ENCODE results near the gene TM4SF20. TPM values are rescaled to one million over a fixed set of nuclear protein-coding genes. Genes with fewer than 3 reads are reported as not detected.

The TM4SF20 gene
- total RNA-seq, 1 experiment from 2014 or later, result not detected

- no peak for DNase-seq (ENCODE audit: low read depth)
Measured at GRCh38 chr2:227320305-227321094, 58.6 kb downstream of the TM4SF20 start.

GRCh38 chr2:227317834-227318233 lies 61.3 kb downstream of the TM4SF20 start:
- DNase-seq (ENCODE audit: low read depth), result no peak

- DNase-seq (ENCODE audit: low read depth), result no peak
Measured at GRCh38 chr2:227313310-227313709, 65.8 kb downstream of the TM4SF20 start.

- DNase-seq (ENCODE audit: low read depth), result no peak
Measured at GRCh38 chr2:227312579-227312978, 66.5 kb downstream of the TM4SF20 start.

Other genes starting within 250 kb of the TM4SF20 start
- under 0.01 and 0.15 TPM in 2 replicates for gene COL4A4, start 215.1 kb downstream of the TM4SF20 start, total RNA-seq (2014; rRNA removed; shearing (Covaris generic))
- gene COL4A3, start 214.7 kb downstream of the TM4SF20 start, total RNA-seq (2014; rRNA removed; shearing (Covaris generic)), result 0.06 TPM in 1 of 2 replicates, not detected in the other
- gene MFF, start 54.1 kb downstream of the TM4SF20 start, total RNA-seq (2014; rRNA removed; shearing (Covaris generic)), result 100 and 113 TPM in 2 replicates
- not detected in 2 replicates for gene SCYGR1, start 8.6 kb upstream of the TM4SF20 start, total RNA-seq (2014; rRNA removed; shearing (Covaris generic))
- 41.0 and 49.9 TPM in 2 replicates for gene AGFG1, start 92.8 kb upstream of the TM4SF20 start, total RNA-seq (2014; rRNA removed; shearing (Covaris generic))
- not detected in 2 replicates for gene SCYGR2, start 219.6 kb upstream of the TM4SF20 start, total RNA-seq (2014; rRNA removed; shearing (Covaris generic))
- not detected in 2 replicates for gene SCYGR3, start 235.5 kb upstream of the TM4SF20 start, total RNA-seq (2014; rRNA removed; shearing (Covaris generic))
- not detected in 2 replicates for gene SCYGR4, start 238.2 kb upstream of the TM4SF20 start, total RNA-seq (2014; rRNA removed; shearing (Covaris generic))

All from Daoy (cell line).